GM12878 (cell line): Measurements from ENCODE around the gene NUDT6. TPM values are rescaled to one million over a fixed set of nuclear protein-coding genes. Genes with fewer than 3 reads are reported as not detected.
A peak's percentile ranks its signal among the peaks of the same experiment; 100 is the strongest.

Source experiments
- ATAC-seq: fragments of 200-7000 bp; cut with Tn5 transposase; 3 replicates; pipeline ENCODE4 v1.9.1; 2020; ENCODE audit warnings: mild to moderate bottlenecking, moderate library complexity
- BruUV-seq: library from RNA; stranded (reverse); fragments of 400-500 nt; replicated peaks from 2 replicates; lab custom pipeline; 2021; lab: Mats Ljungman, UMichigan
- CTCF ChIA-PET: fragments of 300-600 bp; sonication (Branson Sonifier 250); formaldehyde crosslinking; extraction: SDS; loops from one replicate; lab custom pipeline; 2021; ENCODE audit warnings: inconsistent platforms; lab: Yijun Ruan, JAX
- POLR2A ChIA-PET: fragments of 350-600 bp; formaldehyde crosslinking; extraction: SDS; loops from one replicate; lab custom pipeline; 2021; ENCODE audit warnings: inconsistent platforms; lab: Charles Lee
- RAD21 ChIA-PET: fragments of 300-600 bp; sonication (Branson Sonifier 250); formaldehyde crosslinking; loops from one replicate; lab custom pipeline; 2023; ENCODE audit warnings: antibody characterized with exemption; ENCODE audit not compliant: unreplicated experiment; lab: Charles Lee
- SMC1A ChIA-PET: fragments of 300-600 bp; sonication (Branson Sonifier 250); formaldehyde crosslinking; loops from one replicate; lab custom pipeline; 2023; ENCODE audit not compliant: unreplicated experiment, uncharacterized antibody; lab: Charles Lee
- DNase-seq: peaks from one replicate; pipeline ENCODE4 v3.0.0-alpha.2; 2011; ENCODE audit warnings: low read depth, low spot score
- FAIRE-seq: peaks from 3 replicates; lab custom pipeline; 2011; peaks lifted over from hg19 to GRCh38; lab: Jason Lieb, UNC
- H2AFZ ChIP-seq: 2 replicates; pipeline ENCODE4 v1.6.0; 2011; ENCODE audit warnings: low read depth, low read length, control low read depth; ENCODE audit not compliant: control insufficient read depth
- H3K27ac ChIP-seq: 2 replicates; pipeline ENCODE4 v1.5.1; 2011; ENCODE audit warnings: control low read depth; ENCODE audit not compliant: control insufficient read depth, insufficient read depth
- H3K27me3 ChIP-seq, 2 experiments: replicated peaks in 1 of 2; 2 replicates each; pipeline versions ENCODE4 v1.6.0 to v1.6.1; 2011; ENCODE audit warnings: low read length in 1 of 2; ENCODE audit not compliant: control insufficient read depth in 2 of 2, insufficient read depth in 2 of 2
- H3K36me3 ChIP-seq, 2 experiments: 2 replicates each; pipeline ENCODE4 v1.5.1; 2011; ENCODE audit warnings: low read length in 1 of 2; ENCODE audit not compliant: control insufficient read depth in 2 of 2, insufficient read depth in 2 of 2
- H3K4me1 ChIP-seq: 2 replicates; pipeline ENCODE4 v1.6.1; 2011; ENCODE audit warnings: mild to moderate bottlenecking, low read length, moderate library complexity, mixed read lengths; ENCODE audit not compliant: control insufficient read depth, insufficient read depth
- H3K4me2 ChIP-seq: 2 replicates; pipeline ENCODE4 v1.6.0; 2011; ENCODE audit warnings: control low read depth; ENCODE audit not compliant: control insufficient read depth, insufficient read depth
- H3K4me3 ChIP-seq: fragments of 200-600 bp; sonication (generic); 2 replicates; pipeline ENCODE4 v1.5.1; 2016
- H3K79me2 ChIP-seq: 2 replicates; pipeline ENCODE4 v1.6.0; 2011; ENCODE audit warnings: low read length; ENCODE audit not compliant: control insufficient read depth, insufficient read depth
- H3K9ac ChIP-seq: 2 replicates; pipeline ENCODE4 v1.8.0; 2011; ENCODE audit warnings: low read length, control low read depth, mixed read lengths; ENCODE audit not compliant: control insufficient read depth, insufficient read depth
- H3K9me3 ChIP-seq: replicated peaks from 3 replicates; pipeline ENCODE4 v1.5.1; 2011; ENCODE audit warnings: mild to moderate bottlenecking, low read length; ENCODE audit not compliant: control insufficient read depth, insufficient read depth
- H4K20me1 ChIP-seq: 2 replicates; pipeline ENCODE4 v1.6.0; 2011; ENCODE audit not compliant: control insufficient read depth, insufficient read depth
- CBX3 ChIP-seq: fragments of 200-600 bp; sonication (generic); IDR thresholded peaks from 2 replicates; pipeline ENCODE4 v1.6.1; 2016; ENCODE audit warnings: low read depth, borderline replicate concordance
- PAX5 ChIP-seq: IDR thresholded peaks from 2 replicates; pipeline ENCODE4 v1.6.1; 2011; ENCODE audit warnings: low read depth, low read length, borderline replicate concordance
- RBBP5 ChIP-seq: fragments of 200-600 bp; sonication (generic); conservative IDR thresholded peaks from 2 replicates; pipeline ENCODE4 v1.6.1; 2016
- SIN3A ChIP-seq: IDR thresholded peaks from 2 replicates; pipeline ENCODE4 v1.6.1; 2012; ENCODE audit warnings: low read depth, low read length, improper control_type of control experiment
- SMAD1 ChIP-seq: fragments of 450-650 bp; IDR thresholded peaks from 2 replicates; pipeline ENCODE4 v1.6.1; 2018; ENCODE audit warnings: mild to moderate bottlenecking, low read depth; ENCODE audit not compliant: partially characterized antibody
- ZNF207 ChIP-seq: fragments of 450-650 bp; IDR thresholded peaks from 2 replicates; pipeline ENCODE4 v1.6.1; 2014; ENCODE audit warnings: antibody characterized with exemption, mild to moderate bottlenecking, borderline replicate concordance
- whole genome bisulfite sequencing: methylation state at CpG from one replicate; pipeline ENCODE4 v1.1.6; 2016; ENCODE audit warnings: low lambda C conversion rate; ENCODE audit not compliant: insufficient replicate concordance, insufficient coverage; ENCODE audit errors: missing lambda C conversion rate; 5-methylcytosine and 5-hydroxymethylcytosine counted together
- in situ Hi-C: fragments of 300-500 bp; cut with MboI; formaldehyde crosslinking; loops from 9 replicates; pipeline ENCODE4 v1.14.3; 2018; ENCODE audit warnings: mixed read lengths
- intact Hi-C: fragments of 100-400 bp; cut with micrococcal nuclease; formaldehyde crosslinking; loops from one replicate; pipeline ENCODE4 v1.14.2; 2022; ENCODE audit not compliant: unreplicated experiment
- polyA plus RNA-seq, 11 experiments: library from polyadenylated mRNA; depleted of rRNA in 4 of 11; unstranded in 6 of 11; stranded (reverse) in 5 of 11; fragments of >200 nt; fragmentation: Nextera tagmentation in 4 of 11; fragmentation: Illumina TruSeq in 1 of 11; extraction: Ambion mirVana in 4 of 11; extraction: Trizol in 1 of 11; gene quantifications; 1 replicate in 1 of 11; 2 replicates in 10 of 11; pipeline versions ENCODE4 v1.2.1 to v1.2.3, GENCODE V29; 2011 to 2016; ENCODE audit warnings: inconsistent platforms in 2 of 11, missing spikeins in 2 of 11, low read depth in 1 of 11
- total RNA-seq, 4 experiments: library from RNA; depleted of rRNA in 3 of 4; stranded (reverse); fragments of >200 nt in 3 of 4; fragmentation: Illumina TruSeq in 1 of 4; extraction: Trizol in 1 of 4; gene quantifications; 2 replicates each; pipeline versions ENCODE4 v1.2.1 to v1.2.3, GENCODE V29; 2013 to 2021
- TF ChIP-seq, protein P1 (sequence below): fragments of 450-650 bp; IDR thresholded peaks from 2 replicates; pipeline ENCODE4 v1.6.1; 2016; ENCODE audit warnings: mild to moderate bottlenecking

Gene NUDT6
- total and polyA plus RNA-seq, 10 of the 15 experiments (the other 5 are each of a cell fraction or from before 2014, with no cell fraction given): 3.9 to 12.4 (median 6.8) TPM

DNA sequence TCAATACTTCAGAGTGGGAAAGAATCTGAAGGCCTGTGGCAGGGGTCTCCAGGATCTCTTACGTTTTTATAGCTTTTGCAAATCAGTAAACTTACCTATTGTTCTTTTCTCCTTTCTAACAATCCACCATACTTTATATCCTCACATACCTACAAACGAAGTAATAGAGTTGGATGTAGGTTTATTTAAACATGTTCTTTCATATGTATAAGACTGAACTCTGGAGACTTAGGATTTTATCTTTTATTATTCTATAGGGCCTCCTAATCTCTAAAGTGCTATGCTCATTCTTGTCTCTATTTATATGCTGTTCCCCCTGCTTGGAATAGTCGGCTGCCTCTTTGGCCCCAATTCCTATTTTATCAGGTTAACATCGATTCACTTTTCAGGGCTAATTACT, 43.8 kb upstream of the NUDT6 start:
- FAIRE-seq (no peak), DNase-seq (no peak), ATAC-seq (no peak)
- H3K9ac ChIP-seq: no peak overlapping the region
- H3K36me3 ChIP-seq: no peaks in the 10 kb centered on the region
- no peak overlapping the region for H3K4me3 ChIP-seq
- intact Hi-C loops: no loop called here
- no peak overlapping the region for H2AFZ ChIP-seq
- H3K4me2 ChIP-seq: no peak overlapping the region
- CTCF ChIA-PET: no interaction called here
- no peak for TF ChIP-seq ZNF207
- TF ChIP-seq, all 136 proteins: peak for 0
- BruUV-seq: no TSS peak
- Histone ChIP-seq H3K27me3 (no peaks in the 10 kb centered on the region), H4K20me1 (no peaks in the 10 kb centered on the region), H3K9me3 (no peaks in the 10 kb centered on the region), H3K27ac (no peak overlapping the region), H3K79me2 (no peaks in the 10 kb centered on the region), H3K4me1 (no peaks in the 10 kb centered on the region)
- RAD21 ChIA-PET: no interaction called here
- in situ Hi-C loops: no loop called here
- WGBS: 92% methylated on average over 4 of the region's 4 CpGs
- POLR2A ChIA-PET: no interaction called here
- SMC1A ChIA-PET: no interaction called here

DNA sequence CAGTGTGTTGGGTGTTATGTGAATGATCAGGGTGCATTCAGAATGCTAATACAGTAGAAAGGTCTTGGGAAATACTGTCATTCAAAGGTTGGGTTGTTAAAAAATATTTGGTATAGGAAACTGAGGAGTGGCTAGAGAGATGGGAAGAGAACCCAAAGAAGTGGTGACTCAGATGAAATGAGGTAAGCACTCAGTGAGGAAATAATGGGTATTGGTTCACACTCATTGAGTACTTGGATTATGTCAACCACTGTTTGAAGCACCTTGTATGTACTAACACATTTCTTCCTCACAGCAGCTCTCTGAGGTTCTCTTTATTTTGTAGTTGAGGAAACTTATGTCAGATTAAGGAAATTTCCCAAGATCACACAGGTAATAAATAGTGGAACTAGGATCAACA, 40.8 kb upstream of the NUDT6 start:
- Histone ChIP-seq H3K4me1 (no peaks in the 10 kb centered on the region), H3K4me3 (no peak overlapping the region), H3K36me3 (no peaks in the 10 kb centered on the region), H3K9ac (no peak overlapping the region), H3K9me3 (no peaks in the 10 kb centered on the region), H2AFZ (no peak overlapping the region), H3K27me3 (no peaks in the 10 kb centered on the region), H3K4me2 (no peak overlapping the region), H3K79me2 (no peaks in the 10 kb centered on the region), H4K20me1 (no peaks in the 10 kb centered on the region), H3K27ac (no peak overlapping the region)
- DNase-seq (no peak), FAIRE-seq (peak; percentile 82), ATAC-seq (no peak)
- ChIA-PET POLR2A (no interaction called here), RAD21 (no interaction called here), SMC1A (no interaction called here), CTCF (no interaction called here)
- intact Hi-C loops (no loop called here), in situ Hi-C loops (no loop called here)
- TF ChIP-seq PAX5 (no peak), SMAD1 (no peak), CBX3 (no peak), RBBP5 (no peak), SIN3A (no peak)
- TF ChIP-seq, protein P1, sequence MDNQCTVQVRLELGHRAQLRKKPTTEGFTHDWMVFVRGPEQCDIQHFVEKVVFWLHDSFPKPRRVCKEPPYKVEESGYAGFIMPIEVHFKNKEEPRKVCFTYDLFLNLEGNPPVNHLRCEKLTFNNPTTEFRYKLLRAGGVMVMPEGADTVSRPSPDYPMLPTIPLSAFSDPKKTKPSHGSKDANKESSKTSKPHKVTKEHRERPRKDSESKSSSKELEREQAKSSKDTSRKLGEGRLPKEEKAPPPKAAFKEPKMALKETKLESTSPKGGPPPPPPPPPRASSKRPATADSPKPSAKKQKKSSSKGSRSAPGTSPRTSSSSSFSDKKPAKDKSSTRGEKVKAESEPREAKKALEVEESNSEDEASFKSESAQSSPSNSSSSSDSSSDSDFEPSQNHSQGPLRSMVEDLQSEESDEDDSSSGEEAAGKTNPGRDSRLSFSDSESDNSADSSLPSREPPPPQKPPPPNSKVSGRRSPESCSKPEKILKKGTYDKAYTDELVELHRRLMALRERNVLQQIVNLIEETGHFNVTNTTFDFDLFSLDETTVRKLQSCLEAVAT: no peak
- BruUV-seq: no TSS peak
